Esophagus squamous epithelium (tissue), 5 donors: ENCODE results near the gene ATG10. TPM values are rescaled to one million over a fixed set of nuclear protein-coding genes. Genes with fewer than 3 reads are reported as not detected.

Experiments used
- DNase-seq: peaks from one replicate; lab custom pipeline; 2025; lab: John Stamatoyannopoulos, UW
- H3K27ac ChIP-seq, 4 donors: fragments of 200-600 bp; sonication (generic); one replicate each; pipeline ENCODE4 v1.5.1; 2016 to 2019; ENCODE audit warnings: mild to moderate bottlenecking in 1 of 4
- H3K27me3 ChIP-seq, 4 donors: fragments of 200-600 bp; sonication (generic); 1 replicate in 3 of 4; 2 replicates in 1 of 4; pipeline versions ENCODE4 v1.5.1 to v1.6.0; 2017 to 2021; ENCODE audit warnings: antibody characterized with exemption in 1 of 4
- H3K36me3 ChIP-seq, 3 donors: fragments of 200-600 bp; sonication (generic); one replicate each; pipeline ENCODE4 v1.5.1; 2016 to 2019
- H3K4me1 ChIP-seq, 3 donors: fragments of 200-600 bp; sonication (generic); one replicate each; pipeline ENCODE4 v1.5.1; 2017 to 2019
- H3K4me3 ChIP-seq, 4 donors: fragments of 200-600 bp; sonication (generic); 1 replicate in 3 of 4; 2 replicates in 1 of 4; pipeline ENCODE4 v1.5.1; 2016 to 2019; ENCODE audit warnings: mild to moderate bottlenecking in 2 of 4, moderate library complexity in 1 of 4
- H3K9me3 ChIP-seq, 3 donors: fragments of 200-600 bp; sonication (generic); one replicate each; pipeline ENCODE4 v1.5.1; 2016 to 2019
- POLR2A ChIP-seq, 4 donors: fragments of 450-650 bp; IDR thresholded peaks; one replicate each; pipeline ENCODE4 v1.6.1; 2017; ENCODE audit warnings: antibody characterized with exemption in 4 of 4, mild to moderate bottlenecking in 4 of 4, moderate library complexity in 3 of 4
- WGBS, 2 donors: methylation state at CpG; one replicate each; pipeline ENCODE4 v1.1.5; 2018; 5-methylcytosine and 5-hydroxymethylcytosine counted together
- intact Hi-C: fragments of 100-400 bp; cut with DNase I; formaldehyde crosslinking; loops from one replicate; pipeline ENCODE4 v1.15.0; 2022
- total RNA-seq, 4 donors: library from RNA; depleted of rRNA; stranded (reverse); fragments of >200 nt; gene quantifications; one replicate each; pipeline ENCODE4 v1.1.0, GENCODE V29; 2016
- TF ChIP-seq, protein P1 (sequence below), 6 experiments: fragments of 450-650 bp in 4 of 6; fragments of 200-600 bp in 2 of 6; sonication (generic) in 2 of 6; IDR thresholded peaks; one replicate each; pipeline ENCODE4 v1.5.1; 2016 to 2019; ENCODE audit warnings: antibody characterized with exemption in 6 of 6, mild to moderate bottlenecking in 4 of 6, moderate library complexity in 4 of 6
- donor health status: DM: yes; HTN: yes; CAD: no.

Gene ATG10
- total RNA-seq, 4 donors from 2014 or later: 3.1 to 7.8 (median 6.1) TPM

DNA sequence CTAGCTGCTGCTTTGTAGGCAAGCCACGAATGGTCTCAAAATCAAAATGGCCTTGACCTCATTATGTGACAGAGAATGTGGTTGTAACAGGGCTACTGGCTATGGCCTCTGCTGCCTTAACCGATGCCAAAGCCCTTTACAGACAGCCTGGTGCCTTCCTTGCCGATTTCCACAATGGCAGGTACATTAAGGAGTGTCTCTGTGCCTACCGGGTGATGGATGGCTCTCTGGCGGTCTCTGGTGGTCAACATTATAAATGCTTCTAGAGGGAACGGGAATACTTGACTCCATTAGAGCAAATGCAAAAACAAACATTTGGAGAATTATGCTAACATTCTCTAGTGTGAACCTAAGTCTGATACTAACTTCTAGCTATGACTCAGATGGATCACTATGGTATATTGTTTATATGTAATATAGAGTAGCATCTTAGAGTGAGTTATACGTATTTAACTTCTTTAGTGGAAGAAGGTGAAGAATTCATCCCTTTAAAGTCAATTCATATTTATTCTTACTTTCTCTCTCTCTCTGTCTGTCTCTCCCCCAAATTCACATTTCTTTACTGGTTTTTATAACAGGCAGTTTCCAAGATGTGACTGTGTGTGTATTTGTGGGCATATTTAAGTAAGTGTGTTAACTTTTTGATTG lies 253.8 kb downstream of the ATG10 start:
- 23 to 25% methylated on average over 7 of the region's 7 CpGs for WGBS, 2 donors
- Histone ChIP-seq H3K27ac (no peak overlapping the region), H3K4me1 (peaks cover 0 to 4% (median 0%) of the 10 kb centered on the region in 3 donors), H3K27me3 (no peaks in the 10 kb centered on the region), H3K9me3 (no peaks in the 10 kb centered on the region), H3K36me3 (no peaks in the 10 kb centered on the region), H3K4me3 (no peak overlapping the region)
- intact Hi-C loops: loop anchor here (10.0 kb wide), 1 partner anchor 51 kb away; no protein-coding TSS in a partner anchor
- no peak for TF ChIP-seq POLR2A (IDR thresholded peaks at IDR 0.05)
- TF ChIP-seq, protein P1, sequence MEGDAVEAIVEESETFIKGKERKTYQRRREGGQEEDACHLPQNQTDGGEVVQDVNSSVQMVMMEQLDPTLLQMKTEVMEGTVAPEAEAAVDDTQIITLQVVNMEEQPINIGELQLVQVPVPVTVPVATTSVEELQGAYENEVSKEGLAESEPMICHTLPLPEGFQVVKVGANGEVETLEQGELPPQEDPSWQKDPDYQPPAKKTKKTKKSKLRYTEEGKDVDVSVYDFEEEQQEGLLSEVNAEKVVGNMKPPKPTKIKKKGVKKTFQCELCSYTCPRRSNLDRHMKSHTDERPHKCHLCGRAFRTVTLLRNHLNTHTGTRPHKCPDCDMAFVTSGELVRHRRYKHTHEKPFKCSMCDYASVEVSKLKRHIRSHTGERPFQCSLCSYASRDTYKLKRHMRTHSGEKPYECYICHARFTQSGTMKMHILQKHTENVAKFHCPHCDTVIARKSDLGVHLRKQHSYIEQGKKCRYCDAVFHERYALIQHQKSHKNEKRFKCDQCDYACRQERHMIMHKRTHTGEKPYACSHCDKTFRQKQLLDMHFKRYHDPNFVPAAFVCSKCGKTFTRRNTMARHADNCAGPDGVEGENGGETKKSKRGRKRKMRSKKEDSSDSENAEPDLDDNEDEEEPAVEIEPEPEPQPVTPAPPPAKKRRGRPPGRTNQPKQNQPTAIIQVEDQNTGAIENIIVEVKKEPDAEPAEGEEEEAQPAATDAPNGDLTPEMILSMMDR (IDR thresholded peaks at IDR 0.05): peak; percentile 67 to 88 (median 82)
- DNase-seq: no peak

- intact Hi-C loops: no loop called here
- H3K4me3 ChIP-seq: no peak overlapping the region
- TF ChIP-seq, protein P1 (IDR thresholded peaks at IDR 0.05): no peak
- no peak for TF ChIP-seq POLR2A (IDR thresholded peaks at IDR 0.05)
- no peak for DNase-seq
- no peaks in the 10 kb centered on the region for H3K9me3 ChIP-seq
- peaks cover 0 to 7% (median 0%) of the 10 kb centered on the region in 3 donors for H3K4me1 ChIP-seq
- 44 to 54% methylated on average over 5 of the region's 5 CpGs for WGBS, 2 donors
- H3K27me3 ChIP-seq: no peaks in the 10 kb centered on the region
- H3K27ac ChIP-seq: no peak overlapping the region
- no peaks in the 10 kb centered on the region for H3K36me3 ChIP-seq
Observed at GRCh38 chr5:82234885-82235284, 263.1 kb downstream of the ATG10 start.

GRCh38 chr5:82244151-82244550 lies 272.3 kb downstream of the ATG10 start:
- WGBS, 2 donors: 100% methylated on average over 2 of the region's 2 CpGs
- TF ChIP-seq, protein P1 (IDR thresholded peaks at IDR 0.05): no peak
- TF ChIP-seq POLR2A (IDR thresholded peaks at IDR 0.05): no peak
- Histone ChIP-seq H3K27ac (no peak overlapping the region), H3K27me3 (no peaks in the 10 kb centered on the region), H3K4me1 (no peaks in the 10 kb centered on the region), H3K36me3 (no peaks in the 10 kb centered on the region), H3K9me3 (peaks cover 0 to 6% (median 6%) of the 10 kb centered on the region in 3 donors), H3K4me3 (no peak overlapping the region)
- no peak for DNase-seq
- intact Hi-C loops: no loop called here

DNA sequence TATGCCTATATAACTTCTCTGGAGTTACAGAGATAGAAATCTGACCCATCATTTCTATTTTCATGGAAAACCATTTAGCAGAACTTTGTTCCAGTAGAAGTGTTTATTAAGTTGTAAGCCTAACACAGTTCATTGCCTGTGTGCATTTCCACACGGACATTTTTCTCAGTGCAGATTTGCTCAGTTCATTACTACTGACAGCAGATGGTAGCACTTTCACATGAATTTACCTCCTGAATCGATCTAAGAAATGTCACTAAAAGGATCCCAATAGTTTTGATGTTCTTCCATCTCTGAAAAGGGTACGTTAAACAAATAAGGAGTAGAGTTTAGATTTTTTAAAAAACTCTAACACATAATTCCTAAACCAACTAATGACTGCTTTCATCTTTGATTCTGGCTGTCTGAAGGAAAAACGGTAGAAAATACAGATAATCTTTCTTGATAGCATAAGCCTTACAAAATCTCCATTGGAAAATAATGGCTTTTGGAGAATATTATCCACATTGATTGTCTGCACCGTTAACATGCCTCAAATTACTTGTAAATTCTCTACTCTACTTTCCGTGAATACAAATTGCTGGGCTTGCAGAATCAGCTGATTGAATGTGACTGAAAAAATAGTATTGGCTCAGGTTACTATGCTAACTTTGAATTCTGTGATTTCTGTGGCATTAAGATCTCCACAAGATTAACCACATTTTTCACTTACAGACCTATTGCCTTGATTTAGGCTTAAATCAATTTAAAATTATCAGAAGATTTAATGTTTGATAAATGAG lies 273.2 kb downstream of the ATG10 start:
- Histone ChIP-seq H3K4me1 (no peaks in the 10 kb centered on the region), H3K27me3 (no peaks in the 10 kb centered on the region), H3K27ac (no peak overlapping the region), H3K4me3 (no peak overlapping the region), H3K9me3 (peaks cover 0 to 6% (median 6%) of the 10 kb centered on the region in 3 donors), H3K36me3 (no peaks in the 10 kb centered on the region)
- DNase-seq: no peak
- no peak for TF ChIP-seq POLR2A (IDR thresholded peaks at IDR 0.05)
- TF ChIP-seq, protein P1 (IDR thresholded peaks at IDR 0.05): no peak
- intact Hi-C loops: no loop called here
- 68 to 71% methylated on average over 6 of the region's 6 CpGs for WGBS, 2 donors
